HG03571 (cell line): ENCODE data around the gene TSPAN32.
"Not testable (repeated sequence)": the region's sequence is repeated elsewhere in the genome, so short reads cannot be mapped to it uniquely, and the experiment has no call there.

Source experiments
- ATAC-seq: cut with Tn5 transposase; IDR thresholded peaks from one replicate; pipeline ENCODE4 v1.9.1; 2021; ENCODE audit not compliant: unreplicated experiment

The TSPAN32 gene

GRCh38 chr11:2362414-2362813, 60.6 kb downstream of the TSPAN32 start:
- no peak for ATAC-seq

GRCh38 chr11:2363130-2363529, 61.3 kb downstream of the TSPAN32 start:
- ATAC-seq: no peak

- no peak for ATAC-seq
Observed at GRCh38 chr11:2363577-2364370, 62.0 kb downstream of the TSPAN32 start.

- ATAC-seq: not testable (repeated sequence)
Observed at GRCh38 chr11:2364386-2364785, 62.6 kb downstream of the TSPAN32 start.

GRCh38 chr11:2365571-2366210, 63.9 kb downstream of the TSPAN32 start:
- ATAC-seq: no peak

GRCh38 chr11:2366276-2366675, 64.5 kb downstream of the TSPAN32 start:
- ATAC-seq: no peak

- no peak for ATAC-seq
Observed at GRCh38 chr11:2366733-2367132, 64.9 kb downstream of the TSPAN32 start.

- no peak for ATAC-seq
Observed at GRCh38 chr11:2367266-2368160, 65.7 kb downstream of the TSPAN32 start.
